Loucy (cell line): ENCODE data around the gene PMP22.

ENCODE experiments used
- H2AFZ ChIP-seq: fragments of 200-600 bp; sonication (generic); 2 replicates; pipeline ENCODE4 v1.6.0; 2016; ENCODE audit warnings: antibody characterized with exemption, mild to moderate bottlenecking, low read length, moderate library complexity
- H3F3A ChIP-seq: fragments of 200-600 bp; 2 replicates; pipeline ENCODE4 v1.6.0; 2016; ENCODE audit warnings: antibody characterized with exemption, low read depth, mild to moderate bottlenecking
- H3K27me3 ChIP-seq: fragments of 200-600 bp; sonication (generic); 2 replicates; pipeline ENCODE4 v1.6.1; 2014; ENCODE audit warnings: low read length, mild to moderate bottlenecking; ENCODE audit not compliant: insufficient read depth, poor library complexity, severe bottlenecking
- H3K36me3 ChIP-seq: fragments of 200-600 bp; sonication (generic); 2 replicates; pipeline ENCODE4 v1.6.1; 2016; ENCODE audit warnings: low read length; ENCODE audit not compliant: insufficient read depth
- H3K4me1 ChIP-seq: fragments of 200-600 bp; sonication (generic); 2 replicates; pipeline ENCODE4 v1.5.1; 2014; ENCODE audit warnings: low read length, mild to moderate bottlenecking; ENCODE audit not compliant: insufficient read depth, poor library complexity, severe bottlenecking
- H3K4me2 ChIP-seq: fragments of 200-600 bp; sonication (generic); 2 replicates; pipeline ENCODE4 v1.6.0; 2014; ENCODE audit warnings: antibody characterized with exemption, low read length, low read depth, mild to moderate bottlenecking; ENCODE audit not compliant: poor library complexity, severe bottlenecking
- H3K4me3 ChIP-seq: fragments of 200-600 bp; sonication (generic); 2 replicates; pipeline ENCODE4 v1.5.1; 2014; ENCODE audit warnings: low read length, mild to moderate bottlenecking, mixed read lengths; ENCODE audit not compliant: poor library complexity, severe bottlenecking
- H3K79me2 ChIP-seq: fragments of 200-600 bp; sonication (generic); 2 replicates; pipeline ENCODE4 v1.6.1; 2014; ENCODE audit warnings: low read length; ENCODE audit not compliant: insufficient read depth
- H3K9ac ChIP-seq: fragments of 200-600 bp; sonication (generic); 2 replicates; pipeline ENCODE4 v1.6.0; 2014; ENCODE audit warnings: mild to moderate bottlenecking, low read depth, low read length, moderate library complexity; ENCODE audit not compliant: poor library complexity, severe bottlenecking
- H3K9me2 ChIP-seq: fragments of 200-600 bp; sonication (generic); replicated peaks from 2 replicates; pipeline ENCODE4 v1.6.1; 2016; ENCODE audit warnings: low read depth, low read length, mixed read lengths
- H3K9me3 ChIP-seq: fragments of 200-600 bp; sonication (generic); 2 replicates; pipeline ENCODE4 v1.6.1; 2014; ENCODE audit warnings: mild to moderate bottlenecking, antibody characterized with exemption, low read length, low read depth; ENCODE audit not compliant: insufficient read depth
- H4K20me1 ChIP-seq: fragments of 200-600 bp; sonication (generic); 2 replicates; pipeline ENCODE4 v1.6.0; 2014; ENCODE audit warnings: antibody characterized with exemption, low read length, mild to moderate bottlenecking; ENCODE audit not compliant: insufficient read depth, poor library complexity, severe bottlenecking
- EZH2phosphoT487 ChIP-seq: fragments of 200-600 bp; IDR thresholded peaks from 2 replicates; pipeline ENCODE4 v1.6.1; 2018; ENCODE audit warnings: antibody characterized with exemption, mild to moderate bottlenecking, moderate library complexity, borderline replicate concordance
- TF ChIP-seq, protein P1 (sequence below): fragments of 200-600 bp; sonication (generic); conservative IDR thresholded peaks from 2 replicates; pipeline ENCODE4 v1.5.1; 2014; ENCODE audit warnings: mild to moderate bottlenecking, antibody characterized with exemption, low read length

PMP22 gene

DNA sequence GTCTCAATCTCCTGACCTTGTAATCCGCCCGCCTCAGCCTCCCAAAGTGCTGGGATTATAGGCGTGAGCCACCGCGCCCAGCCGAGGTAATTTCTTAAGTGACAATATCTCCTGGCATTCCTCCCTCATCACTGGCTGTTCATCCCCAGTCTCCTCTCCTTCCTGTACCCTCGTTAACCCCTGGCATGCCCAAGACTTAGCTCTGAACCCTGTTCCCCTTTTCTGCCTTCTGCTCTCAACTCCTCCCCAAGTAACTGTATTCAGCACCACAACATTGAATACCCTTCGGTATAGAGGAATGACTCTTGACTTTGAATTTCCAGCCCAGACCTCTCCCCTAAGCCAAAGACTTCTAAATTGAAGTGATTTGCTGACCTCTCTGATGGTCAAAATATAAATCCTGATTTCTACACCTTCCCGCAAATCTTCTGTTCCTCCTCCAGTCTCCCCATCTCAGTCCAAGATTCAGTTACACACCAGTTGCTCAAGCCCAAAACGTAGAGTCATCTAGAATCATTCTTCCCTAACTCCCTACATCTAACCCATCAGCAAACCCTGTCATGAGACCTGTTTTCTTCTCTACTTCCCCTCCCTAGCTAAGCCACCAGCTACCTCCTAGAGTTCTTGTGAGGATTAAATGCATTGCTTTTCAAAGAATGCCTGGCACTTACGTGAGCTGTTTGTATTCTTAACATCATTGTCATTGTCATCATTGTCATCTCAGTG lies 14.8 kb downstream of the PMP22 start:
- Histone ChIP-seq H2AFZ (no peak overlapping the region), H3K9me2 (no peaks in the 10 kb centered on the region), H3K4me1 (no peaks in the 10 kb centered on the region), H3K9me3 (no peaks in the 10 kb centered on the region), H4K20me1 (no peaks in the 10 kb centered on the region), H3K9ac (no peak overlapping the region), H3K4me3 (no peak overlapping the region), H3K27me3 (no peaks in the 10 kb centered on the region), H3K36me3 (no peaks in the 10 kb centered on the region), H3K79me2 (no peaks in the 10 kb centered on the region), H3F3A (no peaks in the 10 kb centered on the region), H3K4me2 (no peak overlapping the region)
- TF ChIP-seq, protein P1, sequence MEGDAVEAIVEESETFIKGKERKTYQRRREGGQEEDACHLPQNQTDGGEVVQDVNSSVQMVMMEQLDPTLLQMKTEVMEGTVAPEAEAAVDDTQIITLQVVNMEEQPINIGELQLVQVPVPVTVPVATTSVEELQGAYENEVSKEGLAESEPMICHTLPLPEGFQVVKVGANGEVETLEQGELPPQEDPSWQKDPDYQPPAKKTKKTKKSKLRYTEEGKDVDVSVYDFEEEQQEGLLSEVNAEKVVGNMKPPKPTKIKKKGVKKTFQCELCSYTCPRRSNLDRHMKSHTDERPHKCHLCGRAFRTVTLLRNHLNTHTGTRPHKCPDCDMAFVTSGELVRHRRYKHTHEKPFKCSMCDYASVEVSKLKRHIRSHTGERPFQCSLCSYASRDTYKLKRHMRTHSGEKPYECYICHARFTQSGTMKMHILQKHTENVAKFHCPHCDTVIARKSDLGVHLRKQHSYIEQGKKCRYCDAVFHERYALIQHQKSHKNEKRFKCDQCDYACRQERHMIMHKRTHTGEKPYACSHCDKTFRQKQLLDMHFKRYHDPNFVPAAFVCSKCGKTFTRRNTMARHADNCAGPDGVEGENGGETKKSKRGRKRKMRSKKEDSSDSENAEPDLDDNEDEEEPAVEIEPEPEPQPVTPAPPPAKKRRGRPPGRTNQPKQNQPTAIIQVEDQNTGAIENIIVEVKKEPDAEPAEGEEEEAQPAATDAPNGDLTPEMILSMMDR, result no peak
- TF ChIP-seq EZH2phosphoT487, result no peak

DNA sequence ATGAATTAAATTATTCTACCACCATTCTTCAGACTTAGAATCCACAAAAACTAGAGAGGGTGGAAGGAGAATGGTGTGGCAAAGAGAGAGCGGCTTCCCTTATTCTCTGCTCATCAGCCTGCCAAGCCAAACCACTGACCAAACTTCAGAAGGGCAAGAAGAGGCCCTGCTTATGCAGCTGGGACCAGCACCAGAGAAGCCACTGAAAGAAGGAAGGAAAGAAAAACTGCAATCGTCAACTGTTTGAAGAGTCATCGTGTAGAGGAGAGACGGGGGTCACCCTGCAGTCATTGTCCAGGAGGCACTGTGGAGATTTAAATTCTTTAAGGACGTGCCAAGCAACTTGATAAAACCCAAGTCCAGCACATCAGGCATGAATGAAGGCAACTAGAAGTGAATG lies 15.6 kb downstream of the PMP22 start:
- Histone ChIP-seq H4K20me1 (no peaks in the 10 kb centered on the region), H3K9me2 (no peaks in the 10 kb centered on the region), H3K4me3 (no peak overlapping the region), H3K36me3 (no peaks in the 10 kb centered on the region), H3K4me2 (no peak overlapping the region), H3F3A (no peaks in the 10 kb centered on the region), H3K4me1 (no peaks in the 10 kb centered on the region), H3K9me3 (no peaks in the 10 kb centered on the region), H3K79me2 (no peaks in the 10 kb centered on the region), H3K9ac (no peak overlapping the region), H2AFZ (no peak overlapping the region), H3K27me3 (no peaks in the 10 kb centered on the region)
- TF ChIP-seq EZH2phosphoT487, result no peak
- TF ChIP-seq, protein P1, result no peak

DNA sequence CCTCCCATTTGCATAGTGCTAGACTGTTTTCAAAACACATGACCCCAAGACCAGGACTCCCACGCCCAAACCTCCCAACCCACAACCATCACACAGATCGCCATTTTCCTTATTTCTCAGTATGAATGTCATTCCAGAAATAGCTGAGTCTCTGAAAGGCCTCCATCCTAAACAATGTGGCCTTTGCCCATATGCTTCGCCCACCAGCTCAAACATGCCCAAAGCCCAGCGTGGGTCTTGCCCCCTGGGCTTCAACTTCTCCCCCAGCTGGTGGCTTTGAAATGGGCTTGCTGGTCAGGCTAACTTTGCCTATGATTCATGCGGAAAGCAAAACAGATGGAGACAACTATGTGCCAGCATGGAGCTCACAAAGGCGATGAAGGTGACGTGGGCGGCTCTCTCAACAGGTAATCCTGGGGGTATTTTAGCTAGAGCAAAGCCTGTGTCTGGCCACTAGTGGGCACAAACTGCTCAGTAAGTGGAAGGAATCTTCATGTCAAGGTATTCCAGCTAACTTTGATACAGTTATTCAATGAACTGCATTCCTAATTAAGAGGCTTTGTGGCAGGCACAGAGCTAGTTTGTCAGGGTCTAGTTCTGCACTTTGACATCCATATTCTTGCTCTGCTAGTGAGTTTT lies 17.1 kb downstream of the PMP22 start:
- no peak overlapping the region for H3K4me2 ChIP-seq

More for the DNA sequence above, 17.1 kb downstream of the PMP22 start:
- Histone ChIP-seq H4K20me1 (no peaks in the 10 kb centered on the region), H3K36me3 (no peaks in the 10 kb centered on the region), H3K9me2 (no peaks in the 10 kb centered on the region), H3K79me2 (no peaks in the 10 kb centered on the region), H3K9me3 (no peaks in the 10 kb centered on the region), H3K4me1 (no peaks in the 10 kb centered on the region), H3K4me3 (no peak overlapping the region), H3F3A (no peaks in the 10 kb centered on the region), H2AFZ (no peak overlapping the region), H3K27me3 (no peaks in the 10 kb centered on the region), H3K9ac (no peak overlapping the region)
- no peak for TF ChIP-seq EZH2phosphoT487
- TF ChIP-seq, protein P1, result peak; percentile 61
